Skeletal muscle tissue (tissue), 4 donors: ENCODE measurements around the gene MICAL2. TPM values are rescaled to one million over a fixed set of nuclear protein-coding genes. Genes with fewer than 3 reads are reported as not detected.
A peak's percentile ranks its signal among the peaks of the same experiment; 100 is the strongest.

ENCODE experiments used
- H3K27ac ChIP-seq: one replicate; pipeline ENCODE4 v1.7.0; 2013; ENCODE audit warnings: mild to moderate bottlenecking, low read depth, low read length, inconsistent platforms
- H3K27me3 ChIP-seq, 3 donors: one replicate each; pipeline ENCODE4 v1.7.0; 2013; ENCODE audit warnings: low read length in 3 of 3; ENCODE audit not compliant: control insufficient read depth in 3 of 3, insufficient read depth in 3 of 3
- H3K36me3 ChIP-seq, 3 donors: one replicate each; pipeline ENCODE4 v1.7.0; 2013; ENCODE audit warnings: low read length in 3 of 3; ENCODE audit not compliant: control insufficient read depth in 3 of 3, insufficient read depth in 3 of 3
- H3K4me1 ChIP-seq, 3 donors: one replicate each; pipeline ENCODE4 v1.7.0; 2013; ENCODE audit warnings: low read length in 3 of 3, mild to moderate bottlenecking in 3 of 3; ENCODE audit not compliant: control insufficient read depth in 3 of 3, insufficient read depth in 3 of 3
- H3K4me3 ChIP-seq, 3 donors: one replicate each; pipeline ENCODE4 v1.7.0; 2013; ENCODE audit warnings: low read length in 3 of 3
- H3K9ac ChIP-seq, 3 donors: one replicate each; pipeline ENCODE4 v1.7.0; 2013; ENCODE audit warnings: low read length in 3 of 3, mild to moderate bottlenecking in 3 of 3, moderate library complexity in 2 of 3, low read depth in 1 of 3
- H3K9me3 ChIP-seq, 3 donors: one replicate each; pipeline ENCODE4 v1.7.0; 2013; ENCODE audit warnings: low read length in 3 of 3; ENCODE audit not compliant: control insufficient read depth in 3 of 3
- total RNA-seq: library from RNA; depleted of rRNA; stranded (reverse); fragments of >200 nt; gene quantifications from one replicate; pipeline ENCODE4 v1.2.3, GENCODE V29; 2014
- donor health status: Osteomylitis.

MICAL2 gene
- total RNA-seq, 1 donor from 2014 or later = 35.5 TPM

DNA sequence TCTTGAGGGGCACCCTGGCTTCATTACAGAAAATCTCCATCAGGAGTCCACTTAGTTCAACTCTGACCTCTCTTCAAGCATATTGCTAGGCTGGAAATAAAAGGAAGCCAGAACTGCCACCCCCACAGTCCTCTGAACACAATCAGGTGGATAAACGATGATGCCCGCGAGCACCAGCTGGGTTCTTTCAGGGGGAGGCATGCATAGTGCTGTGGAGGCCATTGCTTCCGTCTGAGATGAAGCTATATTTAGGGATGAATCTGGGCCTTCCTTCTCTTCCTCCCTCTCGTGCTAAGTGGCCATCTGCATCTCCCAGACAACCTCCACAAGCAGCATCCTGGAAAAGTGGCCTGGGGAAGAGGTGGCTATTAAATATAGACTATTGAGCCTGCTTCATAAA is 3.9 kb upstream of the MICAL2 start:
- Histone ChIP-seq H3K27ac (no peak overlapping the region), H3K4me1 (peaks cover 13 to 17% (median 14%) of the 10 kb centered on the region in 3 donors), H3K9me3 (no peaks in the 10 kb centered on the region), H3K9ac (no peak overlapping the region), H3K4me3 (no peak overlapping the region), H3K36me3 (no peaks in the 10 kb centered on the region), H3K27me3 (peaks cover 0 to 13% (median 4%) of the 10 kb centered on the region in 3 donors)

DNA sequence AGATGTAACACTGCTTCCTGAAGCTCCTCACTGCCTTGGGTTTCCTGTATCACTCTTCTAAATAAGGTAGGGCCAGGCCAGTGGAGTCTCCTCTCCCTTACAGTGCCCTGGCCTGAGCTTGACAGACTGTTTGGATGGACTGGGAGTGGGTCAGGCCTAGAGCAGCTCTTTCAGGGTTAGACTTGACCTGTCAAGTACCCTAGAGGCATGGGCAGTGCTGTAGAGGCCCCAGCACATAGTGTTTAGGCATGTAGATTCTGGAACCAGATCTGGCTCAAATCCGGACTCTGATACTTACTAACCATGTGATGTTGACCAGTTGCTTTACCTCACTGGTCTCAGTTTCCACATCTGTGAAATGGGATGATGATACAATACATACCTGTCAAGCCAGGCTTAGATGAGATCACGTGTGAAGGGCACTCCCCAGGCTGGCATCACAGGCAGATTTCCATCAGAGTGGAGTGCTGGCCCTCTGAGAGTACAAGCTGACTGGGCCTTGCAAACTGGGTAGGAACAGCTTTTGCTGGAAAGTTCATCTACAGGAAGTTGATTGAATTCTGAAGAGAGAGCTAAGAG is 1.4 kb upstream of the MICAL2 start:
- no peak overlapping the region for H3K9ac ChIP-seq
- peaks cover 15 to 27% (median 18%) of the 10 kb centered on the region in 3 donors for H3K4me1 ChIP-seq
- no peaks in the 10 kb centered on the region for H3K9me3 ChIP-seq
- no peak overlapping the region for H3K4me3 ChIP-seq
- H3K27ac ChIP-seq = no peak overlapping the region
- H3K36me3 ChIP-seq = no peaks in the 10 kb centered on the region
- H3K27me3 ChIP-seq = peaks cover 0 to 4% (median 0%) of the 10 kb centered on the region in 3 donors

DNA sequence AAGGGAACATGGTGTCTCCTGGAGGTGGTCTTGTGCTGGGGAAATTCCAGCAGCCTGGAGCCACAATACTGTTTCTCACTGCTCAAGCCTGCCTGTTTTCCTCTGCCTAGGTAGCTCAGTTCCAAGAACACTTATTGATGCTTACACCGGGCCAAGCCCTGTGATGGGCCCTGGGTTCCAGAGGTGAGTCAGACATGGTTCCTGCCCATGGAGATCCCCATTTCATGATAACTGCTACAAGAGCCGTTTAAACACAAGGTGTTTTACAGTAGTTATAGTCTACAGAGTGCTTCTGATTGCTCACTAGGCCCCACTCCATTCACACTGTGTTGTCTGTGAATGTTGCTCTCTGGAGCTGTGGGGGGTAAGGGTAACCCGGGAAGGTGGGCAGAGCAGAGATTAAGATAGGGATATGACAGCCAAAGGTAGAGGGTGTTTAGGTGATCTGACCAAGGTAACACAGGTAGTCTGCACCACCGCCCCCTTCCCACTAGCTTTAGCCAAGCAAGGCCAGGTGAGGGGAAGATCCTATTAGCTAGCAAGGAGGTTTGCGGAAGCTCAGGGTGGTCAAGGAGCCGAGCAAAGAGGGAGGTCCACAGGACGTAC is 696 bp upstream of the MICAL2 start:
- Histone ChIP-seq H3K9me3 (no peaks in the 10 kb centered on the region), H3K9ac (peak overlapping the region; percentile 57 to 83 (median 57)), H3K27ac (peak overlapping the region; percentile 37), H3K27me3 (peaks cover 0 to under 1% (median 0%) of the 10 kb centered on the region in 3 donors), H3K4me1 (peaks cover 15 to 31% (median 18%) of the 10 kb centered on the region in 3 donors), H3K4me3 (peak overlapping the region; percentile 72 to 87 (median 79)), H3K36me3 (no peaks in the 10 kb centered on the region)

DNA sequence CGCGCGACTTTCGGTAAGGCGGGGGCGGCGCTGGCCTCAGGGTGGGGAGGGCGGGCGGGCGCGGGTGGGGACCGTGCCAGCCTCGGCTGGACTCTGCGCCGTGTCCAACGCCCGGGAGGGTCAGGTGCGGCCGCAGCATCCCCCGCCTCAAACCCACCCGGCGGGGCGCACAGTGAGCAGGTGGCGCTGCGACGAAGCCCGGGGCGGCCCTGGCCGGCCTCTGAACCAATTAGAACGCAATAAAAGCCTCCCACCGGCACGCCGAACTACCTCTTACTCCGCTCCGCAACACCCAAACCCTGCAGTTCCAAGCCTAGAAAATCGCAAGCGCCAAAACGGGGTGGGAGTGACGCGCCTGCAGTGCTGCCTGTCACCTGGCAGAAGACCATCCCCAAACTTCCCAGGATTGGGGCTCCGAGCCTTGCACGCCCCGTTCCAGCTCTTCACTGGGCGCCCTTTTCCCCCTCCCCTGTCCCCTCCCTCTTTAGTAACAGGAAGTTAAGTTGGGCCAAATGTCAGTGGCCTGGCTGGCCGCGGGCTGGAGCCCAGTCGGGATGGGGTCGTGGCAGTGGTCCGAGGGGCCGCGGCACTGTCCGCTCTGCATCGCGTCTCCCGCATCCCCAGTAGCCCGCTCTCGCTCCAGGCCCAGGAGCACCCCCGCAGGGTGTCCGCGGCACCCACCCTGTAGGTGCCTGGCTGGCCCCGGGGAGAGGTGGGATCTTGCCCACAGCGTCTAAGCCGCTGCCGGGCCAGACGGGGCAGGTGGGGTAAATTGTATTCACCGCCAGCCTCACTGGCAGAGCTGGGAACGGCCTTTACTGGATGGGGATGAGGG is 541 bp downstream of the MICAL2 start:
- peaks cover 15 to 31% (median 18%) of the 10 kb centered on the region in 3 donors for H3K4me1 ChIP-seq
- peak overlapping the region; percentile 25 to 86 (median 83) for H3K9ac ChIP-seq
- peak overlapping the region; percentile 37 for H3K27ac ChIP-seq
- no peaks in the 10 kb centered on the region for H3K36me3 ChIP-seq
- peak overlapping the region; percentile 61 to 87 (median 79) for H3K4me3 ChIP-seq
- no peaks in the 10 kb centered on the region for H3K9me3 ChIP-seq
- H3K27me3 ChIP-seq = no peaks in the 10 kb centered on the region

DNA sequence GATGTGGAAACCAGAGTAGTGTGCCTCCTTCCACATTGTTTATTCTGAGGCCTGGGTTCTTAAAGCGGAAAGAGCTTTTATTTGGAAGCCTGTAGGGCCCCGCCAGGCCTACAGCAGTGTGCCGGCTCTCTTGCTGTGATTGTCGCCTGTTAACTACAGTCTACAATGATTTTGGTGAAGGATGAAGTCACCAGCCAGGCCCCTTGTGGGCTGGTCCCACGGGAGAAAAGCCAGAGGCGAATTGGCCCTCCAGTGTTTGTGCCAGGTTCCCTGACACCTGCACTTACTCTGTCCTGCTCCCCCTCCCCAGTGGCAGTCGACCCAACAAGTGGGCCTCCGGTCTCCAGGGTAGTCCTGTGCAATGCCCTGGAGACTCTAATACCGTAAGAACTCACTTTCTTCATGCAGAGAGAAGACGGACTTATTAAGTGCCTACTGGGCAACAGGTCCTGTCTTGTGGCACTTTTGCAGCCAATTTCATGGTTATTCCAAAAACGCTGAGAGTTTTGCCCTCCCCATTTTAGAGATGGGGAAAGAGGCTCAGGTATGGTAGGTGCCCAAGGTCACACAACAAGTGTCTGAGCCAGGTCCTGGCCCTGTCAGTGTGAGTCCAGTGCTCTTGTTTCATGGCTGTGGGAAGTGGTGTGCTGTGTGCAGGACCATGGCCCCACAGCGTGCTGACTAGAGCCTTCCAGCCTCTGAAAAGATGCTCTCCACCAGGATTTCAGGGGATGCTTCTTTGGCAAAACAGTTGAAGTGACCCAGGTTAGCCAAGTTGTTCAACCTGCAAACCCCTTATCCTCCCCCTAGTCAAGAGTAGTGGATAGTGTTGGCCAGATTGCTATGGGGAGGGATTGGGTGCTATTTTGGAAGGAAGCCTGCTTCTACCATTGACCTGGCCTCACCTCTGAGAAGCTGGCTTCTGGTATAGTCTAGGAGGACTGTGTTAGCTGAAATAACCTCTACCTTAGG is 1.4 kb downstream of the MICAL2 start:
- Histone ChIP-seq H3K36me3 (no peaks in the 10 kb centered on the region), H3K9ac (peak overlapping the region in 2 of 3 donors; percentile 83 to 86), H3K9me3 (no peaks in the 10 kb centered on the region), H3K27me3 (no peaks in the 10 kb centered on the region), H3K4me1 (peaks cover 15 to 31% (median 18%) of the 10 kb centered on the region in 3 donors), H3K4me3 (peak overlapping the region; percentile 61 to 87 (median 79)), H3K27ac (peak overlapping the region; percentile 37)

DNA sequence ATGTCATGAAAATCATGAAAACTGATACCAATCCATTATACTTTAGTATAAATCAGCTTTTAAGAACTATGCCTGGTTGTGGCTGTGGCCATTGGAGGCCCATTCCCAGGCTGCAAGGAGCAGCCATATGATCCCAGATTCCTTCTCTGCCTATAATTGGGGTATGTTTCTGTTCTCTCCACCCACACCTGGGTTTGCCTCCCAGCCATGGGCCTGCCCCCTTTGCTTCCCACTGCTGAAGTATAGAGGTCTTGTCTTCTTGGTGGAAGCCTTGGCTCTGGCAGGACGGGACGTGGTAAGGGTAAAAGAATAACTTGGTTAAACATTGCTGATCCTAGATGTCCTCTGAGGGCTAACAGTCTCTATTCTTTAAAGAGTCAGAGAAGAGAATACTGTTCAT is 2.4 kb downstream of the MICAL2 start:
- Histone ChIP-seq H3K27me3 (no peaks in the 10 kb centered on the region), H3K4me3 (no peak overlapping the region), H3K9ac (no peak overlapping the region), H3K4me1 (peaks cover 15 to 36% (median 24%) of the 10 kb centered on the region in 3 donors), H3K27ac (no peak overlapping the region), H3K9me3 (no peaks in the 10 kb centered on the region), H3K36me3 (no peaks in the 10 kb centered on the region)

DNA sequence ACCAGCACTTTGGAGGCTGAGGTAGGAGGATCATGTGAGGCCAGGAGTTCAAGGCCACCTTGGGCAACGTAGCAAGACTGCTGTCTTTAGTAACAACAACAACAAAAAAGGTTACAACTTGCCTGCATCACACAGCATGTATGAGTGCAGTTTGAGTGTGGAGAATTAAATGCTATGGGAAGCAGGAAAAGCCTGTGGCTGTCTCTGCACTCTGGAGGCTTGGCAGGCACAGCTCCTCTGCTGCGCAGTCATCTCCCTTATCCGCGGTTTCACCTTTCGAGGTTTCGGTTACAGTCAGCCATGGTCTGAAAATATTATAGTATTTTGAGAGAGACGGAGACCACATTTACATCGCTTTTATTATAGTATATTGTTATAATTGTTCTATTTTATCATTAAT is 2.9 kb downstream of the MICAL2 start:
- Histone ChIP-seq H3K36me3 (no peaks in the 10 kb centered on the region), H3K27ac (no peak overlapping the region), H3K27me3 (no peaks in the 10 kb centered on the region), H3K9ac (no peak overlapping the region), H3K4me3 (no peak overlapping the region), H3K4me1 (peaks cover 16 to 42% (median 28%) of the 10 kb centered on the region in 3 donors), H3K9me3 (no peaks in the 10 kb centered on the region)

DNA sequence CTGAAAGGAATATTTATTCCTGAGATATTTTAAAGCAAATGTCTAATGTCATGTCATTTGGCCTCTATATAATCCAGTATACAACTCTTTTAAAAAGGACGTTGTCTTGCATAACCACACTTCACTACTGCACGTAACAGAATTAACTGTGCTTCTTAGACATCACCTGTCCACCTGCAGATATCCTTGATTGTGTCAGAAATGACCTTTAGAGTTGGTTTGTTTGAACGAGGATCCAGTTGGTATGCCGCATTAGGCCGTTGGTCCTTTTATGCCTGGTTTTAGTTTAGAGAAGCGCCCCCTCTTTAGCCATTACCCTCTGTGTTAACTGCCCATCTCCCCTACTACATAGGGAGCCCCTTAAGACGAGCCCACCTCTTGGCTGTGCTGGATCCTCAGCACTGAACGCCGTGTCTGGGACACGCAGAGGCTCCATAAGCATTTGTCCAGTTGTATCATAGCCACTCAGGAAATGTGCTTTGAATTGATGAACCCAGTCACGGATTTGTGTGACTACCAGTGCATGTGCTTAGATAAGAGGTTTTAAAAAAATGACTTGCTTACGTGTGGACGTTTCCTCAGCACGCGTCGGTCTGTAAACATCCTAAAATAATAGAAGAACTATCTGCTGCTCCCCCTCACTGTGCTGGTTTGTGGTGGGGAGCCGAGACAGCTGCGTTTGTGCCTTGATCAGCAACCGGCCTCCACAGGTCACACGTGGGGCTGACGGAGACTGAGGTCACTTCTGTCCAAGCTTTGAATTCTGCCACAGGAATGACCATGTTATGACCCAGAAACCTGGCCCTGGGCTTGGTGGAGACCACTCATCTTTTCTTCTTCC is 4.0 kb downstream of the MICAL2 start:
- no peaks in the 10 kb centered on the region for H3K9me3 ChIP-seq
- H3K4me1 ChIP-seq = peaks cover 25 to 53% (median 37%) of the 10 kb centered on the region in 3 donors
- H3K4me3 ChIP-seq = no peak overlapping the region
- H3K27me3 ChIP-seq = no peaks in the 10 kb centered on the region
- no peak overlapping the region for H3K9ac ChIP-seq
- H3K27ac ChIP-seq = no peak overlapping the region
- H3K36me3 ChIP-seq = no peaks in the 10 kb centered on the region
